Panc1 (cell line): ENCODE data around the gene TAB2.

Source experiments
- REST ChIP-seq, 2 experiments: IDR thresholded peaks; 2 replicates each; pipeline ENCODE4 v1.6.1; 2011 to 2012; ENCODE audit warnings: low read depth in 2 of 2, control low read depth in 1 of 2, low read length in 1 of 2, mild to moderate bottlenecking in 1 of 2, moderate library complexity in 1 of 2; ENCODE audit not compliant: insufficient read depth in 1 of 2
- SIN3A ChIP-seq: IDR thresholded peaks from 2 replicates; pipeline ENCODE4 v1.6.1; 2012; ENCODE audit warnings: low read depth, mild to moderate bottlenecking, low read length, moderate library complexity, borderline replicate concordance; ENCODE audit not compliant: insufficient read depth
- TF ChIP-seq, protein P1 (sequence below): fragments of 450-650 bp; IDR thresholded peaks from 2 replicates; pipeline ENCODE4 v1.5.1; 2017; ENCODE audit warnings: mild to moderate bottlenecking

DNA sequence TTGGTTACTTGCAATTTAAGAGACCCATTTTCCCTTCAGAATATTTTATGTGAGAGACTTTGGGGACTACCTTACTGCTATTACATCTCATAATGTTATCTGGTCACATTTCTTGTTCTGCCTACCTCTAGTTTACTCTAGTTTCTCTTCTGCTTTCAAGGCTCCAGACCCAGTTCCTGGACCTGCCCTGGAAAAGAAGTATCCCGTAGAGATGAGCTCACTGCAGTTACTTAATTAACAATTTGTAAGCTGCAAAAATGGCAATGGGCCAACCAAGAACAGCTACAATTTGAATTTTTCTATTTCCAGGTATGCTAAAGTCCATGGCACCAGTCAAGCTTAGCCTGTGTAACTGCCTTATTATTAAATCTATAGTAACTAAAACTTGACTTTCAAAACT, 25.0 kb downstream of the TAB2 start:
- TF ChIP-seq, protein P1, sequence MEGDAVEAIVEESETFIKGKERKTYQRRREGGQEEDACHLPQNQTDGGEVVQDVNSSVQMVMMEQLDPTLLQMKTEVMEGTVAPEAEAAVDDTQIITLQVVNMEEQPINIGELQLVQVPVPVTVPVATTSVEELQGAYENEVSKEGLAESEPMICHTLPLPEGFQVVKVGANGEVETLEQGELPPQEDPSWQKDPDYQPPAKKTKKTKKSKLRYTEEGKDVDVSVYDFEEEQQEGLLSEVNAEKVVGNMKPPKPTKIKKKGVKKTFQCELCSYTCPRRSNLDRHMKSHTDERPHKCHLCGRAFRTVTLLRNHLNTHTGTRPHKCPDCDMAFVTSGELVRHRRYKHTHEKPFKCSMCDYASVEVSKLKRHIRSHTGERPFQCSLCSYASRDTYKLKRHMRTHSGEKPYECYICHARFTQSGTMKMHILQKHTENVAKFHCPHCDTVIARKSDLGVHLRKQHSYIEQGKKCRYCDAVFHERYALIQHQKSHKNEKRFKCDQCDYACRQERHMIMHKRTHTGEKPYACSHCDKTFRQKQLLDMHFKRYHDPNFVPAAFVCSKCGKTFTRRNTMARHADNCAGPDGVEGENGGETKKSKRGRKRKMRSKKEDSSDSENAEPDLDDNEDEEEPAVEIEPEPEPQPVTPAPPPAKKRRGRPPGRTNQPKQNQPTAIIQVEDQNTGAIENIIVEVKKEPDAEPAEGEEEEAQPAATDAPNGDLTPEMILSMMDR: no peak
- no peak for TF ChIP-seq SIN3A
- TF ChIP-seq REST (IDR thresholded peaks at IDR 0.05; ENCODE audit: insufficient read depth in 1 of 2, low read depth in 2 of 2, low read length in 1 of 2): no peak
